Stomach (tissue), 9 donors: ENCODE results near the gene CDH2. TPM values are rescaled to one million over a fixed set of nuclear protein-coding genes. Genes with fewer than 3 reads are reported as not detected.
A peak's percentile ranks its signal among the peaks of the same experiment; 100 is the strongest.

Source experiments
- DNase-seq, 2 donors: peaks; one replicate each; pipeline versions ENCODE4 v3.0.0 to v3.0.0-alpha.2; 2013 to 2019
- H3K27ac ChIP-seq, 5 donors: fragments of 200-600 bp in 4 of 5; sonication (generic) in 4 of 5; one replicate each; pipeline ENCODE4 v1.5.1; 2013 to 2019; ENCODE audit warnings: mild to moderate bottlenecking in 1 of 5, moderate library complexity in 1 of 5
- H3K27me3 ChIP-seq, 3 donors: fragments of 200-600 bp; sonication (generic); one replicate each; pipeline ENCODE4 v1.5.1; 2017 to 2019; ENCODE audit warnings: mixed run types in 1 of 3
- H3K36me3 ChIP-seq, 4 donors: fragments of 200-600 bp; sonication (generic); 1 replicate in 3 of 4; 2 replicates in 1 of 4; pipeline ENCODE4 v1.5.1; 2016 to 2019
- H3K4me1 ChIP-seq, 4 donors: fragments of 200-600 bp; sonication (generic); one replicate each; pipeline ENCODE4 v1.5.1; 2016 to 2019
- H3K4me3 ChIP-seq, 4 donors: fragments of 200-600 bp; sonication (generic) in 3 of 4; one replicate each; pipeline ENCODE4 v1.5.1; 2016 to 2019; ENCODE audit warnings: mild to moderate bottlenecking in 1 of 4
- H3K9me3 ChIP-seq, 4 donors: fragments of 200-600 bp; sonication (generic); one replicate each; pipeline ENCODE4 v1.5.1; 2016 to 2019
- EP300 ChIP-seq: sonication (generic); formaldehyde crosslinking; IDR thresholded peaks from one replicate; pipeline ENCODE4 v1.6.1; 2017; ENCODE audit warnings: antibody characterized with exemption
- POLR2A ChIP-seq, 4 donors: fragments of 450-650 bp; IDR thresholded peaks; one replicate each; pipeline ENCODE4 v1.6.1; 2016; ENCODE audit warnings: antibody characterized with exemption in 4 of 4, control low read depth in 2 of 4, mild to moderate bottlenecking in 1 of 4, moderate library complexity in 1 of 4
- POLR2AphosphoS5 ChIP-seq, 3 donors: sonication (generic); formaldehyde crosslinking; IDR thresholded peaks; one replicate each; pipeline ENCODE4 v1.6.1; 2016; ENCODE audit warnings: antibody characterized with exemption in 3 of 3
- WGBS, 5 donors: extraction: QIAGEN DNeasy Blood & Tissue Kit in 3 of 5; methylation state at CpG; one replicate each; pipeline versions ENCODE4 v1.1.5 to v1.1.7; 2013 to 2018; 5-methylcytosine and 5-hydroxymethylcytosine counted together
- intact Hi-C: fragments of 100-400 bp; cut with DNase I; formaldehyde crosslinking; loops from one replicate; pipeline ENCODE4 v1.15.1; 2023; ENCODE audit warnings: low total_unique reads
- polyA plus RNA-seq, 3 donors: library from polyadenylated mRNA; stranded (reverse); fragments of 200-250 nt; gene quantifications; one replicate each; pipeline ENCODE4 v1.2.3, GENCODE V29; 2013
- total RNA-seq, 5 donors: library from RNA; depleted of rRNA; stranded (reverse); fragments of >200 nt; gene quantifications; one replicate each; pipeline versions ENCODE4 v1.1.0 to v1.2.3, GENCODE V29; 2014 to 2016
- TF ChIP-seq, protein P1 (sequence below), 7 experiments: fragments of 450-650 bp in 4 of 7; fragments of 200-600 bp in 3 of 7; sonication (generic) in 3 of 7; IDR thresholded peaks; one replicate each; pipeline ENCODE4 v1.5.1; 2016 to 2019; ENCODE audit warnings: antibody characterized with exemption in 7 of 7, control low read depth in 2 of 7, mild to moderate bottlenecking in 1 of 7
- donor health status: healthy with polysubstance abuse.
- donor health status: Bipolar disorder and iron deficiency.
- donor health status: healthy.

CDH2 gene
- total and polyA plus RNA-seq, 8 donors, result 0.58 to 21.9 (median 5.7) TPM

DNA sequence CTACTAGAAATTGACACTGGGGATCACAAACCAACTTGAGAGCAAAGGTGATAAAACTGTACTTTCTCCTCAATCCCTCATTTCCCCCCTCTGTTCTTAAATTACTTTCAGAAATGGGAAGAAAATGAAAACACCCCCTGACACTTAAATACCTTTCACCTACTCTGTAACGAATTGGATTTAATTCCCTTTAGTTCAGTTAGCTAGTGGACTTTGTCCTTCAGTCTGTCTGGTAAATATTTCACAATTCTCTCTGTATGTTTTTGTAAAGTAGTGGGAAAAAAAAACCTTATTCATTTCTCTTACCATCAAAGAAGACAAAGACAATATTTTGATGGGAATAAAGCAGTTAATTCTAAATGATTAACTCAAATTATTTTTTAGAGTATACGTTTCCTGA is 85.7 kb downstream of the CDH2 start:
- WGBS, 5 donors, result 27 to 41% (median 32%) methylated on average over 2 of the region's 2 CpGs
- H3K9me3 ChIP-seq, result no peaks in the 10 kb centered on the region
- no peak overlapping the region for H3K4me3 ChIP-seq
- no peaks in the 10 kb centered on the region for H3K27me3 ChIP-seq
- no peaks in the 10 kb centered on the region for H3K36me3 ChIP-seq
- intact Hi-C loops, result no loop called here
- no peak overlapping the region for H3K27ac ChIP-seq
- peak in 1 of 2 donors; percentile 40 for DNase-seq
- H3K4me1 ChIP-seq, result peaks cover 0 to 15% (median 6%) of the 10 kb centered on the region in 4 donors
- TF ChIP-seq, protein P1, sequence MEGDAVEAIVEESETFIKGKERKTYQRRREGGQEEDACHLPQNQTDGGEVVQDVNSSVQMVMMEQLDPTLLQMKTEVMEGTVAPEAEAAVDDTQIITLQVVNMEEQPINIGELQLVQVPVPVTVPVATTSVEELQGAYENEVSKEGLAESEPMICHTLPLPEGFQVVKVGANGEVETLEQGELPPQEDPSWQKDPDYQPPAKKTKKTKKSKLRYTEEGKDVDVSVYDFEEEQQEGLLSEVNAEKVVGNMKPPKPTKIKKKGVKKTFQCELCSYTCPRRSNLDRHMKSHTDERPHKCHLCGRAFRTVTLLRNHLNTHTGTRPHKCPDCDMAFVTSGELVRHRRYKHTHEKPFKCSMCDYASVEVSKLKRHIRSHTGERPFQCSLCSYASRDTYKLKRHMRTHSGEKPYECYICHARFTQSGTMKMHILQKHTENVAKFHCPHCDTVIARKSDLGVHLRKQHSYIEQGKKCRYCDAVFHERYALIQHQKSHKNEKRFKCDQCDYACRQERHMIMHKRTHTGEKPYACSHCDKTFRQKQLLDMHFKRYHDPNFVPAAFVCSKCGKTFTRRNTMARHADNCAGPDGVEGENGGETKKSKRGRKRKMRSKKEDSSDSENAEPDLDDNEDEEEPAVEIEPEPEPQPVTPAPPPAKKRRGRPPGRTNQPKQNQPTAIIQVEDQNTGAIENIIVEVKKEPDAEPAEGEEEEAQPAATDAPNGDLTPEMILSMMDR (IDR thresholded peaks at IDR 0.05), result no peak
- no peak for TF ChIP-seq POLR2A (IDR thresholded peaks at IDR 0.05)
- no peak for TF ChIP-seq EP300
- no peak for TF ChIP-seq POLR2AphosphoS5 (IDR thresholded peaks at IDR 0.05)

- no peaks in the 10 kb centered on the region for H3K36me3 ChIP-seq
- no peak overlapping the region for H3K4me3 ChIP-seq
- no peak for DNase-seq
- no peak overlapping the region for H3K27ac ChIP-seq
- WGBS, 5 donors, result 85 to 95% (median 91%) methylated on average over 3 of the region's 3 CpGs
- TF ChIP-seq POLR2AphosphoS5 (IDR thresholded peaks at IDR 0.05) (no peak), POLR2A (IDR thresholded peaks at IDR 0.05) (no peak), EP300 (no peak)
- TF ChIP-seq, protein P1 (IDR thresholded peaks at IDR 0.05), result no peak
- H3K9me3 ChIP-seq, result no peaks in the 10 kb centered on the region
- no peaks in the 10 kb centered on the region for H3K27me3 ChIP-seq
- intact Hi-C loops, result no loop called here
- H3K4me1 ChIP-seq, result peaks cover 0 to 15% (median 6%) of the 10 kb centered on the region in 4 donors
These were observed 88.5 kb downstream of the CDH2 start for GRCh38 chr18:28088477-28088876.

DNA sequence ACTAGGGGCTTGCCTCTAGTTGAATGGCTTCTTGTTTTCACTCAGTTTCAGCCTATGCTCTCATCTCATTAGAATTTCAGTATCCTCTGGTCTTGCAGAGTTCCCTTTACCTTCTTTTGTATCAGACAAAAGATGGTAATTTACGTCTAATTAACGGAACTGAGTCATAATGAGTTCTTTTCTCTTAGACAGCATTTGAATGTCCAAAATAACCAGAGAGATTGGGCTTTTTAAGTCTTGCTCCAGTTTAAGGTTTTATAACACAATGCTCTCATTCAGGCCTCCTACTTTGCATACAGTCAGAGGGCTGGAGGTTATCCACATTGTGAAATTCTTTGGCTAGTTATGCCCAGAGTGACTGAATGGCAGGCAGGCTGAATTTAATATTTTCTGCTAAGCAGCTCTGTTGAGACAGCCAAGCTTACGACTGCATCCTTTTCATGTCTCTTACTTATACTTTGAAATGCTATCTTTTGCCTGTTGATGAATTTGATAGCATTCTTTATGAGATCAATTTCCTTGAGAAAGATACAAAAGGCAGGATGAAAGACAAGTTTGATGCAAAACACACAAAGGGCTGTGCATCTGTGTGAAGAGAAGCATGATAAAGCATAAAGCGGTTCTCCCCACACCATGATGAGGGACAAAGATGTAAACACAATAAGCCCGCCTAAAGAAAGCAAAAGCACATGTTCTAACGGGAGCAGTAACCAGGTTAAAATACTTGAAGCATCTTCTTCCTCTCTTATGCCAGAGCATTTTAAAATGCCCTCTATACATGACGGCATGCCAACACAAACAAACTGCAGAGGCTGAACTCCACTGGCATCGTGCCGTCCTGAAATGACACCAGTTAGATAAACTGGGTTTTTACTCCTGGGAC is 90.0 kb downstream of the CDH2 start:
- Histone ChIP-seq H3K27me3 (no peaks in the 10 kb centered on the region), H3K36me3 (no peaks in the 10 kb centered on the region), H3K27ac (no peak overlapping the region), H3K4me3 (no peak overlapping the region), H3K9me3 (no peaks in the 10 kb centered on the region), H3K4me1 (peaks cover 0 to 15% (median 6%) of the 10 kb centered on the region in 4 donors)
- 21 to 36% (median 26%) methylated on average over 9 of the region's 9 CpGs for WGBS, 5 donors
- no peak for TF ChIP-seq POLR2AphosphoS5 (IDR thresholded peaks at IDR 0.05)
- no peak for TF ChIP-seq EP300
- TF ChIP-seq, protein P1 (IDR thresholded peaks at IDR 0.05), result no peak
- no peak for TF ChIP-seq POLR2A (IDR thresholded peaks at IDR 0.05)
- DNase-seq, result peak; percentile 59 to 67
- intact Hi-C loops, result no loop called here

GRCh38 chr18:28081516-28081915 is 95.4 kb downstream of the CDH2 start:
- Histone ChIP-seq H3K9me3 (no peaks in the 10 kb centered on the region), H3K27ac (no peak overlapping the region), H3K27me3 (no peaks in the 10 kb centered on the region), H3K4me3 (no peak overlapping the region), H3K4me1 (peaks cover 0 to 3% (median under 1%) of the 10 kb centered on the region in 4 donors), H3K36me3 (no peaks in the 10 kb centered on the region)
- intact Hi-C loops, result no loop called here
- no peak for DNase-seq
- TF ChIP-seq EP300, result no peak
- TF ChIP-seq POLR2A (IDR thresholded peaks at IDR 0.05), result no peak
- TF ChIP-seq, protein P1 (IDR thresholded peaks at IDR 0.05), result no peak
- TF ChIP-seq POLR2AphosphoS5 (IDR thresholded peaks at IDR 0.05), result no peak
- WGBS, 5 donors, result 74 to 93% (median 89%) methylated on average over 2 of the region's 2 CpGs
